ENCODE results near the gene PRKCH.
"Not testable (repeated sequence)": the region's sequence is repeated elsewhere in the genome, so short reads cannot be mapped to it uniquely, and the experiment has no call there.

PRKCH gene

DNA sequence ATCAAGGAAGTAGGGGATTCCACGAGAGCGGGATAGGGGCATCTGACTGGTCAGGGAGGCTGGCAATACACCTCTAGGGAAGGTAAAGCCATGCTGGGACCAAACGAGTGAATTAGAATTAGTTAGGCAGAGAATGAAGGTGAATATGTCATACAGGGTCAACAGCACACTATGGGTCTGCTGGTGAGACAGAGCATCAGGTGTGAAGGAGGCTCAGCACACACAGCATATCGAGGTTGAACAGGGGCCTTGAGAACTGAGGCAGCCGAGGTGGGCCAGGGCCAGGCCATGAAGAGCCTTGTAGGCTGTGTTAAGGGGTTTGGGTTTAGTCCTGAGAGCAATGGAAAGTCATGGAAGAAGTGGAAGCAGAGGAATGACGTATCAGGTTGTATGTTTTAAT, 137.8 kb downstream of the PRKCH start:
- DNase-seq (ENCODE audit: low read depth): no peak

DNA sequence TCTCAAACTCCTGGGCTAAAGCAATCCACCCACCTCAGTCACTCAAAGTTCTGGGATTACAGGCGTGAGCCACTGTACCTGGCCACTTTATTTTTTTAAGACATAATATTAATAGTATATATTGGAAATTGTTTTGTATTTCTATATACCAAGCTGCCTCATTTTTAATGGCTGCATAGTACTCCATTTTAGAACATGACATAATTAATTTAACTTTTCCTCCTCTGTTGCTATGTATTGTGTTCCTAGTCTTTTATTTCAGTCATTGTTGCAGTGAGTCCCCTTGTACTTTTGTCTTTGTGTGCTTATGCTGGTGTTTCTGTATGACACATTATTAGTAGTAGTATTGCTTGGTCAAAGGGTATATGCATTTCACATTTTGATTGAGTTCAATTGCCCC, 138.7 kb downstream of the PRKCH start:
- no peak for DNase-seq (ENCODE audit: low read depth)

DNA sequence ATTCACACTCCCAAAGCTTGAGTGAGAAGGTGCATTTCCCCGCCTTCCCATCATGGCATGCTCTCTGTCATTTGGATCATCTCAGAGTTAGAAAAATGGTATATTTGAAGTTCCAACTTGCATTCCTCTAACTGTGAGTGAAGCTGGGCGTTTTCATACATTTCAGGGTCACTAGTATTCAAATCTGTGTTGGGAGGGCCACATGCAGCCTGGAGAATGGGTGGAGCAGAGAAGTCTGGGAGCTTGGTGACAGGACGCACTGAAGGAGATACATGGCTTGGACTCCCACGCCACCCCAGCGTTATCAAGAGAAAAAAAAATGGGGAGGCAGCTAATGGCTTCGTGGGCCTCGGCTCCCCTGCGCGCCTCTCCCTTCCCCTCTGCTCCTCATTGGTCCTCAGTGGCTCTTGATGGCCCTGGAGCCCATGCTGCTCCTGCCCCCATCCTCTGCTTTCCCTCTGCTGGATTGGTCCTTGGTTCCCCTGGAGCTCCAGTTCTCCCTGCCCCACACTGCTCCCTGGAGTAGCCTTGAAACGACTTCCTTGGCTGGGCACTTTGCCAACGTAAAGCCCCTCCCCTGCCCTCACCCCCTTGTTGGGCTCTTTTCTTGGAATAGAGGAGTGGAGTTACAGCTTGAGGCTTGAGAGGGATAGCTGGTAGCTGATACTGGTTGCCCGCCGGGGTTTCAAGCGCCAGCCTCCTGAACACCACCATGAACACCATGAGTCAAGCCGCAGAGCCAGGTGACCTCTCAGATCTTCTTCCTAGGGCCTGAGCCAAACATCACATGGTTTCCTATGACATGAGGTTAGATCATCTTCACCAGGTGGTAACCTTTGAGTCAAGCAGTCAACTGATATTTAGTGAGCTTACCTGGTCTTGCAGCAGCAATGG, 139.6 kb downstream of the PRKCH start:
- DNase-seq (ENCODE audit: low read depth): no peak

DNA sequence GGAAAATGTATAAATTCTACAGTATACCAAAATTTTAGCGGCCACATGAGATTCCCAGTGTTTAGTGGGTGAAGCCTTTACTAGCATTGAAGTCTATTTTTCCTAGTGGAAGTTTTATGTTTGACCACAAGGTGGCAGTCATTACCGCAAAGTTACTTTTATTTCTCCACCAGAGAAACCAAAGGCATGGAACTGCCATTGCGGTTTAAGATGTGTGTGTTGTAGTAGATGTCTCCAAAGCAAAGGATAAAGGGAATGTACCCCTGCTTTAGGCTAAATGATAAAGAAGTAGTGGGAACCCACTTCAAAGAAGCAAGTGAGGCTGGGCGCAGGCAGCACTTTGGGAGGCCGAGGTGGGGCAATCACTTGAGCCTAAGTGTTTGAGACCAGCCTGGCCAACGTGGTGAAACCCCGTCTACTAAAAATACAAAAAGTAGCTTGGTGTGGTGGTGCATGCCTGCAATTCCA, 140.5 kb downstream of the PRKCH start:
- peak; percentile 61 for DNase-seq (ENCODE audit: low read depth)

DNA sequence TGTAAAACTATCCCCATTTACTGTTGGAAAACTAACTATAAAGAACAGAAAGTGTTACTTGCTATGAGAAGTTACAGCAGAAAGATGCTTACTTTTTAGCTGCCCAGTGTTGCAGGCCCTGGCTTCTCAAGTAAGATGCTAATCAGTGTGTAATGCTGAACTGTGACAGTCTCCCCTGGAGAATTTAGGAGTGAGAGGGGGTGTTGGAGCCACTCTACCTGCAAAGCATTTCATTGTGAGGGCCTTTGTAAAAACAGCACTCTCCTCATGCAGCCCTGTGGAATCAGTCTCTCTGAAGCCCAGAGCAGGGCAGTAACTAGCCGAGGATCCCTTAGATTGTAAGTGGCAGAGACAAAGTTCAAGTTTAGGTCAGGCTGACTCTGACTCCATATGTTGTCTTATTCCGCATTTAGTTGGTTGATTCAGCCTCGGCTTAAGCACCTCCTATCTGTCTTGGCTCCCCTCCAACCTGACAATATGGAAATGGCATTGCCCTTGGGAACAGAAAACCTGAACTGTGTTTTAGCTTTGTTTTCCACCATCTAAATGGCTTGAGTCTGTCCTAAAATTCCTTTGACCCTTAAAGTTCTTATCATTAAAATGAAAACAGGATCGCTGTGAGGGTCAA, 141.3 kb downstream of the PRKCH start:
- peak; percentile 48 for DNase-seq (ENCODE audit: low read depth)

DNA sequence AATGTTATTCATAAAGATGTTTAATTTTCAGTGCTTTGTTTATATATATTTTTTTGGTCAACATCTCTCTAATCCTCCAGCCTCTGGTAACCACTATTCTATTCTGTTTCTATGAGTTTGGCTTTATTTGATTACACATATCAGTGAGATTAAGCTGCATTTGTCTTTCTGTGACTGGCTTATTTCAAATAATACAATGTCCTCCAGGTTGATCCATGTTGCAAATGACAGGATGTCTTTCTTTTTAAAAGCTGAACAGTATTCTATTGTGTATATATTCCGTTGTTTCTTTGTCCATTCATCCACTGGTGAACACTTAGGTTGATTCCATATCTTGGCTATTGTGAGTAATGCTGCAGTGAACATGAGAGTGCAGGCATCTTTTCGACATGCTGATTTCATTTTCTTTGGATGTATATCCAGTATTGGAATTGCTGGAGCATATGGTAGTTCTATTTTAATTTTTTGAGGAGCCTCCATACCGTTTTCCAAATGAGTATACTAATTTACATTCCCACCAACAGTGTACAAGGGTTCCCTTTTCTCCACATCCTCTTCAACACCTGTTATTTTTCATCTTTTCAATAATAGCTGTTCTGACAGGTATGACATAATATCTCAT, 142.4 kb downstream of the PRKCH start:
- DNase-seq (ENCODE audit: low read depth): no peak

DNA sequence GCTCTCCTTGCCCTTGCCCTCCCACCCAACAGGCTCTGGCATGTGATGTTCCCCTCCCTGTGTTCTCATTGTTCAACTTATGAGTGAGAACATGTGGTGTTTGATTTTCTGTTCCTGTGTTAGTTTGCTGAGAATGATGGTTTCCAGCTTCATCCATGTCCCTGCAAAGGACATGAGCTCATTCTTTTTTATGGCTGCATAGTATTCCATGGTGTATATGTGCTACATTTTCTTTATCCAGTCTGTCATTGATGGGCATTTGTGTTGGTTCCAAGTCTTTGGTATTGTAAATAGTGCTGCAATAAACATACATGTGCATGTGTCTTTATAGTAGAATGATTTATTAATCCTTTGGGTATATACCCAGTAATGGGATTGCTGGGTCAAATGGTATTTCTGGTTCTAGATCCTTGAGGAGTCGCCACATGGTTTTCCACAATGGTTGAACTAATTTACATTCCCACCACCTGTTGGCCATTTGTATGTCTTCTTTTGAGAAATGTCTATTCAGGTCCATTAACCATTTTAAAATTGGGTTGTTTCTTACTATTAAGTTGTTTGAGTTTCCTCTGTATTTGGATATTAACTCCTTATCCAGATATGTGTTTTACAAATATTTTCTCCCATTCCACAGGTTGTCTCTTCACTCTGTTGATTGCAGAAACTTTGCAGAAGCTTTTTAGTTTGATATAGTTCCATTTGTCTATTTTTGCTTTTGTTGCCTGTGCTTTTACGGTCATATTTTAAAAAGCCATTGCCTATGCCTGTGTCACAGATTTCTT, 143.4 kb downstream of the PRKCH start:
- not testable (repeated sequence) for DNase-seq (ENCODE audit: low read depth)

DNA sequence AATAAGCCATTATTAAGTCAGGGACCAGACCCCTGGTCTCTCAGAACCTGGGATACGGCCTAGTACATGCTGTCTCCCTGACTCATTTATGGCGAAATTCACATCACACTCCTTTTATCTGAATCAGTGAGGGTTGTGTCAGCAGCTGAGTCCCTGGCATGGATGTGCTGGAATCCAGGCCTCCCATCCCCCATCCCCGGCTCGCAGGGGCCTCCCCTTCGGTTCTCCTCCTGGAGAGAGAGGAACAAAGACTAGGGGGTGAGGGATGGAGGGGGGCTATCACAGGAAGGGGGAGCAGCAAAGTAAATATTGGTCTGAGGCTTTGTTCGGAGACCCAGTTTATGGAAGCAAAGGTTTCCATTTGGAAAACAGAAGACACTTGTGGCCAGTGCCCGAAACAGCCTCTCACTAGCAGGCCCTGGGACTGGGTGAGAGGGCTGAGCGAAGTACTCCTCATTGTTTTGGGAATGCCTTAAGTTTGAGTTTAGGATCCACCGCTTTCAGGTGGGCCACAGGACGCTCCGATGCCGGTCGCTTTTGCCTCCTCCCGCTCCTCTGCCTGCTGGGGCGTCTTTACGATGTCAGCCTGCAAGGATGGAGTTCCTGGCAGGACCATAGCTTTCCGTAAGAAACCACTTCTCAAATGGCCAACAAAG, 145.0 kb downstream of the PRKCH start:
- peak; percentile 97 for DNase-seq (ENCODE audit: low read depth)

DNA sequence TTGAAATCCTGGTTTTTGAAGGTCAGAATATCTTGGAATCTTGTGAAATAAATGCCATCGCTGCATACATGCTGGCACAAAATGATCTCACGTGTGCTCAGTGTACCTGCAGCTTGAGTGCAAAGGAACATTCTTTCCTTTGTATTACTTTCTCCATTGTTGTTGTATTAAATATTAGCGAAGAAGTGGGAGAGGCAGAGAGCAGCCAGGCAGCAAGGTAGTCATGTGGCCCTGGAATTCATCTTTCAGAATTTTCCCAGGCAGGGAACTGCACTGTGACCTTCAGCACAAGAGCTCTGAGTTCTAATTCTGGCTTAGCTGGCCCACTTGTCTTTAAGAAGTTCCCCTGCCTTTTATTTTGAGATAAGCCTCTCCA, 145.5 kb downstream of the PRKCH start:
- DNase-seq (ENCODE audit: low read depth): no peak

DNA sequence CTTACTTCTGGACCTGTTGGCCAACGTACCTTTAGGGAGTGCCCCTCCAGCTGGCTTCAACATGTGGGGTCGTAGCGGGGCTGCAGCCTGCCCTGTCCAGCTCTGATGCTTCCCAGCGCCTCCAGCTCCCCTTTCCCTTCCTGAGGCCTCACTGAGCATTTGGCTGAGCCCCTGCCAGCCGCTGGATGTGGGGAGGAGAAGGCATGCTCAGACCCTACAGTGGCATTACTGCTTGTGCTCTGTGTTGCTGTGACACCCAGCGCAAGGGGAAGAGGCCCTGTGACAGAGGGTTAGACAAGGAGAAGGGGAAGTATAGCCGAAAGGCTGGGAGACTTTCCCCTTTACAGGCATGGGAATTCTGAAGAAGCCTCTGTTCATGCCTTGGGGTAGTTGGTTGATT, 145.9 kb downstream of the PRKCH start:
- no peak for DNase-seq (ENCODE audit: low read depth)

DNA sequence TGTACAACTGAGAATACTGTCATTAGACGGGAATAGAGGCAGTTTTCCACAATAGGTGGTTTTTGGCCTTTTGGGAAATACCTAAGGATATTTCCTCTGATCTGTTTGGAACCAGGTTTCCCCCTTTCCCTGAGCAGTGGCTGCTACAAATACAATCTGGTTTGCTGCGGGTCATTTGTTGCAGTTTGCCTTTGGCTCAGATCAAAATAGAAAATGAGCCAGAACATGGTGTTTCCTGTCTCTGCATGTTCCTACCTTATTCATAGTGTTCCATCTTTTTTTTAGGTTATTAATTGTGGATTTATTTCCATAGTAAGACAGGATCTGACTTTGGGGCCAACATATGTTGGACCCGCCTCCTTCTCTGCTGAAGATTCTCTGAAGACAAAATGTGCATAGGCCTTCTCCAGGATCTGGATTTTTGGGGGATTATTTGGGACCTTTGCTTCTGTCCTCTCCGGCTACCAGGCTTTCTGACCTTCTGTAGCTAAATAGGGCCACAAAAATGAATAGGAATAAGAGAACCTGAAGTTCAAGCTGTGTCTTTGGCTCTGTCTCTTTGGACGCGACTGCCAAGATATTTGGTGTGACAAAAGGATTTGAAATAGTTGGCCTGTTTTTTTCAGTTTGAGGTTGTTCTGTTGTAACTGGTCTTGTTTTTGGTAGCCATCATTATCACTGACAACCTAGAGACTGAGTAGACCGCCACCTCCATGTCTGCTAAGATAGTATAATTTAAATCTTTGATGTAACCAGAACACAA, 146.9 kb downstream of the PRKCH start:
- no peak for DNase-seq (ENCODE audit: low read depth)

DNA sequence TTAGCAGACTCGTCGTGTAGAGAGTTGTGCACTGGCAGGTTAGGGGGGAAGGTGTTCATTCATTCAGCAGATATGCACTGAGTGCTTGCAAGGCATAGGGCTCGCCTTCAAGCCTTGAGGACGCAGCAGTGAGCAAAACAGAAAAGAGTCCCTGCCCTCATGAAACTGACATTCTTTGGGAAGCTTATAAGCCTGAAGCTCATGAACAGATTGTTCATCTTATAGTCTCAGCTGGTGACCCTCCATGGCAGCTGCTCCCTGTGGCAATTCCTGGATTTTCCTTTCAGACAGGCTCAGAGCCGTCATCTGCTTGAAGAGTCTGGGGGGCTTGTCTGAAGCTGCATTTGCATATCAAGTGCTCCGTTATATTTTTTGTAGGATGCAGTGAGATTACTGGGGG, 148.4 kb downstream of the PRKCH start:
- DNase-seq (ENCODE audit: low read depth): no peak

DNA sequence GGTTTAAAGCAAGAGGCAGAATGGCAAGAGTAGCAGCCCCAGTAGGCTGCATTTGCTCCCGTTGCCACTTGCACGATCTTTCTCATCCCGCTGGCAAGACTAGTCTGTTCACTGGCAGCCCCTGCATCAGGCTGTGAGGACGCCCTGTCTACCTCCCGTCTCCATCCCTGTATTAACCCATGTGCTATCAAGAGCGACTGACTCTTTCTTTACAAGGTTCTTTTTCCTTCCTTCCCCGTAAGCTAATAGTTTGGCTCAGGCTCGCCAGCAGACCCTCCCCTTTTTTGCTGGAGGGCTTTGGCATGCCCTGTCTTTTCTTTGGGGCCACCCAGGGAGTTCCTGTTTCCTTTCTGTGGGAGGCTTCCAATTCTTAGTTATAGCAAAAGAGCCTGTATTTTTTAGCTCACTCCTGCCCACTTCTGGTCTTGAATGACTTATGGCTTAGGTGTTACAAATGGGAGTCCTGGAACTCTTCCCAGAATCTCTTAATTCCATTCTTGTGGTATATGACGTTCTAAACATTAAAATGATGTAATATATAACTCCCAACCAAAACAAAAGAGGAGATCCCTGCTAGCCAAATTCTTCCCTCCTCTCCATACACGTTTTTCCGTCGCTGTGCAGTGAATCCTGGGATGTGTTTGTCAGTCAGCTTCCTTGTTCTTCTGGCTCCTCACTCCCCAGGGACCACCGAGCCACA, 149.0 kb downstream of the PRKCH start:
- peak; percentile 94 for DNase-seq (ENCODE audit: low read depth)

DNA sequence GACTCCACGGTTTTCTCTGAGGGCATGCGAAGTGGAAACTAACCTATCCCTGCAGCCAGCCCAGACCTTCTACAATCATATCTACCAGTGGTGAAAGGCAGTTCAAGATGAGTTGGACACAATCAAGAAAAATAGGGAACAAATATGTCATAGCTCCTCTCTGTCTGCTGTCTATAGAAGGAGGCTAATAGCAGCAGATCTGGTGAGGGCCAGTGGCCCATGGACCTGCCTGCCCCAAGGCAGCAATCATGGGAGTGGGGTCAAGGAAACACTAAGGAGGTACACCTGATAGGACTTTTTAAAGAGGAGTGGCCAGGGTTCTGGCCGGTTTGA, 149.5 kb downstream of the PRKCH start:
- DNase-seq (ENCODE audit: low read depth): no peak

DNA sequence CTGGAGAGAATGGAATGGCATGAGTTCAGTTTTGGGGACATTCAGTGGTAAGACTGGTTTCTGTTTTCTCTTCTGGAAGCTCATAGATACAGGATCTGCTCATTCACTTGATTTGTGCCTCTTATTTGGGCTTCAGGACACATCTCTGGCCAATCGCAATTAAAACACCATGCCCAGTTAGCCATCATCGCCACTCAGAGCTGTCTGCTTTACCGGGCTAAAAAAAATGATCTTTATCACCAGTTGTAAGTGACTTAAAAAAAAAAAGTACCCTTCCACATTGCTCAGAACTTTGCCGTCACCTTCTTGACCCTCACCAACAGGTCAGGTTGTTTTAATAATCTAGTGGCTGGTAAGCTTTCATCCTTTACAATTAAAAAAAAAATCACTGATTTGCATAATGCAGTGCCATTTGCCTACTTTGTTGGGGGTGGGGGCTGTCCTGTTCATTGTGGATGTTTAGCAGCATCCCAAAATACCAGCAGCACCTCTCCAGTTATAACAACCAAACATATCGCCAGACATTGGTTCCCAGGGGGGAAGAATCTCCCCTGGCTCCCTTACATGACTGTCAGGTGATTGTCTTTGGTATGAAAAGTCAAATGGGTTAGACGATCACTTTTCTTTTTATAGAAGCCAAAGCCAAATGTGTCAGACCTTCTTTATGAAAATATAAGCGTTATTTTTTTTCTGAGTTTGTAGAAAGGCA, 150.1 kb downstream of the PRKCH start:
- no peak for DNase-seq (ENCODE audit: low read depth)

DNA sequence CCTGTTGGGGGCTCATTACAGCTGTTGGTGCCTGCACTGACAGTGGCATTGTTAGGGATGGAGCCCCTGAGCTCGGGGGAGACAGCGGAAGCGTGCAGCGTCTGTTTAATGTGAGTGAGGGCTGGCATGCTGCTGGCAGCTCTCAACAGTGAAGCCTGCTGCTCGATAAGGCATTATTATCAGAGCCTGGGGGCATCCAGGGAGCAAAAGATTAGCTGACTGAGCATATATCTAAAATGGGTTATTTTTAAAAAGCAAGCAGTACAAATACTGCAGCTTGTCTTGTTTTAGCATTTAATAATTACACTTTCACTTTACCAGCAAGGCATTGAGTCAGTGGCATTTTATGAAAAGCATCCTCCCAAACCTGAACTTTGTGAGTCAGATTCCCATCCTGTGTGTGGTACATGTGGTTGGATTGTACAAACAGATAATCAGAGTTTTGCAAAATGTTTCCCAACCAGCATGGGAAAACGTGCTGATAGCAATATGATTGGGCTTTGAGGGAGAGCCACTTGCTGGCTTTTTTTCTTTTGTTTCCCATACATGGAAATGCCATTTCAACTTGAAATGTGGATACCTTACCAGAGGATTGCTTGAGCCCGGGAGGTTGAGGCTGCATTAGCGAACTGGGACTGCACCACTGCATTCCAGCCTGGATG, 150.8 kb downstream of the PRKCH start:
- DNase-seq (ENCODE audit: low read depth): peak; percentile 93

DNA sequence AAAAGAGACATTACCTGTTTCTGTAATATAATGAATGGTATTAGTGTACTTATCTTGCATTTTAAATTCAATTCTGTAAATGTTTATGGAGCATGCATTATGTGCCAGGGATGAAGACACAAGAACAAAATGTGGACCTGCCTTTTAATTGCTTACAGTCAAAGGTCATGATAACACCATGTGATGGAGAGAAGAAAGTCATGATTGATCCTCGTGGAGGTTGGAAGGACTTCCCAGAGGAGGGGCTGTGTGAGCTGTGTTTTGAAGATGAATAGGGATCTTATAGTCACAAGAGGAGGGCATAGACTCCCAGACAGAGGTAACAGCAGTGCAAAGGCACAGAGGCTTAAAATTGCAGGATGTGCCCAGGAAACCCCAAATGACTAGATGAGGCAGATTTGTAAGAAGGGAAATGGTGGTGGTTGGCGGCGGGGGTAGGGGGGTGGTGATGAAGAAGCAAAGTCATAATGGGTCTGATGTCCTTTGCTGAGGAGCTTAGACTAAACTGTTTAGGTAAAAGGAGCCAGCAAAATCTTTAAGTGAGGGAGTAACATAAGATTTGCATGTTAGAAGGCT, 151.5 kb downstream of the PRKCH start:
- no peak for DNase-seq (ENCODE audit: low read depth)

DNA sequence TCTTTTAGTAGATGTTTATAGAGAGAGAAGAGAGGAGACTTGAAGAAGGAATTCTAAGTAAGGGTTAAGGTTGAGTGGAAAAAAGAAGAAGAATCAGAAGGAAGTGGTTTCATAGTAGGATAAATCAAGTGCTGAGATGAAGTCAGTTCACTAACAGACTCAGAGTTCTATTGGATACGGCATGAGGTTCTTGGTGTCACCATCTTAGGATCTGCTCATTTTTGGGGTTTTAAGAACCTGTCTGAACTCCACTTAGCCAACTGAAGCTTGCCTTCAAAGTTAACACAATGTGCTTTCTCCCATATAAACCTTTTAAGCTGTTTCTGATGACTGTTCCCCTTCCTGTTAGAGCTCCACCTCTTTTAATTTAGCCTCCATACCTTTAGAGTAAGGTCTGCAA, 152.6 kb downstream of the PRKCH start:
- DNase-seq (ENCODE audit: low read depth): no peak

DNA sequence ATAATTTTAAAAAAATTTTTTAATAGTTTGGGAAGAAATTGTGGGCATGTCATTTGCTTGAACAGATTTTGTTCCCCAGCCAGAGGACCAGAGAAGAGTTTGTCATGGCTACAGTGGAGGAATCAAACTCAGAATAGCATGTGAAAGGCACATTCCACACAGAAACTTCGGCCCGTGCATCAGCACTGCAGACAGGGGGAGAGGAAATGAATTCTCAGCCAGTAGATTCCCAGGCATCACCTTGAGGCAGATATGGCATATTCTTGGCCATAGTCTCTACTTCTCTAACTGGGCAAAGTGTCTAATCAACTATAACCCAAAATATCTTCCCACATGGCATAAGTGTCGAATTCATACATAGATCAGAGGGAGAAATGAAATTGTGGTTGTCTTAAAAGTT, 153.3 kb downstream of the PRKCH start:
- DNase-seq (ENCODE audit: low read depth): no peak

Data from fibroblast of gingiva (primary cell).